HG03565 (cell line): Measurements from ENCODE around the gene ERAL1.
"Not testable (repeated sequence)": the region's sequence is repeated elsewhere in the genome, so short reads cannot be mapped to it uniquely, and the experiment has no call there.

Source experiments
- ATAC-seq: cut with Tn5 transposase; IDR thresholded peaks from one replicate; pipeline ENCODE4 v1.9.1; 2021; ENCODE audit warnings: mild to moderate bottlenecking, moderate library complexity; ENCODE audit not compliant: unreplicated experiment

The ERAL1 gene

DNA sequence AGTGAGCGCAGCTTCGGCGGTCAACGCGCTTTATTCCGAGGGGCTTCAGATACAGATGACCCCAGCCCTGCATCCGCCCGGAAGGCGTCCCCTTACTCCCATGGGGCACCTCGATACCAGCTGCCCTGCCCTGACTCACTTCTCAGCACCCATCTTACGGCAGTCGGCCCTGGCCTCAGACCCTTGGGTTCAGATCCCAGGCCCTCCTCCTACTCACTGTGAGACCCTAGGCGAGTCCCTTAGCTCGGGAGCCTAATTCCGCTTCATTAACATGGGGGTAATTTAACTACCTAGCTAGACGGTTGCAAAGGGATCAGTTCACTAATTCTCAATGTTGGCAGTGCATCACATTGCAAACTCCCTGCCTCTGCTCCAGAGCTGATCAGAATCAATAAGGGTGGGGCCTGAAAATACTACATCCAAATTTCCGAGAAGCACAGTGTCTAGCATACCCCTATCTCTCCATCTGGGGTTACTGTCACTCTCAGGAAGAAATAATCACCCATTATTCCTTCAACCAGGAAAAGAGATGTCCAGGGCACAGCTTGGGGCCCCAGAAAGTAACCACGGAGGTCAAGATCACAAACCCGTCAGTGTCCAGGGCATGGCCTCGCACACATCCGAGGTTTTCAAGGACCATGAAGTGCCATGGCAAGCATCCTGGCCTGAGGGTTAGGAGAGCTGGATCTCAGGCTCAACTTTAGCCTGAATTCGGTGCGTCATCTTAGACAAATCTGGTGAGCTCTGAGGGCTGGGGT, 43.1 kb downstream of the ERAL1 start:
- no peak for ATAC-seq

GRCh38 chr17:28898527-28898955, 43.7 kb downstream of the ERAL1 start:
- ATAC-seq, result no peak

DNA sequence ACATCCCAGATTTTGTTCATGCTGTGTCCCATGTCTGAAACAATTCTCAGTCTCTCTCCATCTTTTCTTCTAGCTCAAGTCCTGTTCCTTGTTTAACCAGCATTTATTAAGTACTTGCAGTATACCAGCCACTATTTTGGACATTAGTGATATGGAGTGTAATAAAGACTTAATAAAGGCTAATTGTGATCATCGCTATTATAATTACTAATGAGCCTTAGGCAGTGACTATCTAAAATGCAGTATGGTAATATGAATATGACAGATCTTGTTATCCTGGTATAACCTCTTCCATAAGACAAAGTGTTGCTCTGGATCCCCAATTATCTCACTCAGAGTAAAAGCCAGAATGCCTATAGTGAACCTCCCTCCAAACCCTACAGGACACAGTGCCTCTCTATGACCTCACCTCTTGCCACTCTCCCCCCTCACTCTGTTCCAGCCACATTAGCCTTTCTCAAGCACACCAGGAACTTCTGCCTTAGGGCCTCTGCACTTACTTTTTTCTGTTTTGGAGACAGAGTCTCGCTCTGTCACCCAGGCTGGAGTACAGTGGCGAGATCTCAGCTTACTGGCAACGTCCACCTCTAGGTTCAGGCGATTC, 44.5 kb downstream of the ERAL1 start:
- ATAC-seq, result no peak

GRCh38 chr17:28900986-28901726, 46.3 kb downstream of the ERAL1 start:
- no peak for ATAC-seq

DNA sequence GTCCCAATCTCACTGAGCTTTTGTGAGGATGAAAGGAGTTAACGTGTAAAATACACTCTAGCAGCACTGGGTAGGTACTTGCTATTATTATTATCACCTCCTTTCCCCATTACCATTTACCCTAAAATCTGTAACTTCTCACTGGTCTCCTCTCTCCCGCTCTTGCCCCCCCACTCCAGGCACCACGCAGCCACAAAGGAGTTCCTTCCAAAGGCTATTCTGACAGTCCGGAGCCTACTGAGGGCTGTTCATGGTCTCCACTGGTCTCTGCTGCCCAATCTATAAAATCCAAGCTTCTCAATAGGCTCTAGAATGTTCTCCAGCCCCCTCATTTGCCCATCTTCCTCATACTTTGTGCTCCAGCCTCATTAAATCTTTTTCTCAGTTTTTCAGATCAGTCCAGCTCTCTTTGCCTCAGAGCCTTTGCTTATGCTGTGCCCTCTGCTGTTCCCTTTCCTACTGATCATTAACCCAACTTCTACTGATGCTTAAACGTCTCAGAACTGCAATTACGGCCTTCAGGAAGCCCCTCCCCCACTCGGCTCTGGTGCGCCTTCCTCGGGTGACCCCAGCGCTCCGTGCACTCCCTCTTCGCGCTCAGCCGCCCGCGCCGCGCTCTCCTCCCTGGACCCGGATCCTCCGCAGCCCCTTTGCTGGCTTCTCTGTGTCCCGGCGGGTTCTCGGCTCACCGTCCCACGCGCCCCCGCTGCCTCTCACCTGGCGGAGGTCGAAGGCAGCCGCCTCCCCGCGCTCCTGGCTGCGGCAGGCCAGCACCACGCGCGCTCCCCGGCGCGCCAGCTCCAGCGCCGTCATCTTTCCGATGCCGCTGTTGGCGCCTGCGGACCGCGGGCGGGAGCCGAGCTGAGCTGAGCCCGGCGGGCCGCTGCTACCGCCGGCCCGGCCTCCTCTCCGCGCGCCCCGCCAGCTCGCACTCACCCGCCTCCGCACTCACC, 47.3 kb downstream of the ERAL1 start:
- ATAC-seq, result peak; percentile 21

DNA sequence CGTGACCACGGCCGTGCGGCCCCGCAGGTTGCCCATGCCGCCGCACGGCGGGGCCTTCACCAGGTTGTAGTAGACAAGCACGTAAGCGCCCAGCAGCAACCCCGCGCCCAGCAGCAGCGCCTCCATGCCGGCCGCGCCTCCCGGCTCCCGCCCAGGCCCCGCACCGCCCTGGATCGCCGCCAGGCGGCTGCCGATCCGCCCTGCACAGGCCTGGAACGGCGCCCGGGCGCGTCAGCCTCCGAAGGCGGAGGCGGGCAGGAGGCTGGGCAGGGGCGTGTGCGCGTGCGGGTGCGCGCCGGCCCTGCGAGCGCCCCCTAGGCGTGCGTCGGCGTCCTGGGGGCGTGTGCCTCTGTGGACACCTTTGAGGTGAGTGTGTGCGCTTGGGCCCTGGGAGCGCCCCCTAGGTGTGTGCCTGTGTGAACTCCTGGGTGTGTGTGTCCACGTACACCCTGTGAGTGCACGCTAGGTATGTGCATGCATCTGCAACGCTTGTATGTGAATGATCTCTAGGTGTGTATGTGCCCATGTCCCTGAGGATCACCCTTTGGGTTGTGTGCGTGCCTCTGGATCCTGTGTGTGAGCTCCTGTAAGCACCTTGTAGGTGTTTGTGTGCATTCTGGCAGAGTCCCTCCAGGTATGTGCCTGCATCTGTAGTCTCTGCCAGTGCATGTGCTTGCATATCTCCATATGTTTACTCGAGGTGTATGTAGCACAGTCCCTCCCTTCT, 48.2 kb downstream of the ERAL1 start, which contains the start of gene DHRS13:
DHRS13 (minus strand) TSS at position 261 of the 727 bp plus-strand sequence; CDS start at position 126, 135 bp downstream.
- ATAC-seq, result peak; percentile 82

- not testable (repeated sequence) for ATAC-seq
Observed at GRCh38 chr17:28903546-28903841, 48.7 kb downstream of the ERAL1 start.

- ATAC-seq, result no peak
Observed at GRCh38 chr17:28904800-28905199, 50.0 kb downstream of the ERAL1 start.

DNA sequence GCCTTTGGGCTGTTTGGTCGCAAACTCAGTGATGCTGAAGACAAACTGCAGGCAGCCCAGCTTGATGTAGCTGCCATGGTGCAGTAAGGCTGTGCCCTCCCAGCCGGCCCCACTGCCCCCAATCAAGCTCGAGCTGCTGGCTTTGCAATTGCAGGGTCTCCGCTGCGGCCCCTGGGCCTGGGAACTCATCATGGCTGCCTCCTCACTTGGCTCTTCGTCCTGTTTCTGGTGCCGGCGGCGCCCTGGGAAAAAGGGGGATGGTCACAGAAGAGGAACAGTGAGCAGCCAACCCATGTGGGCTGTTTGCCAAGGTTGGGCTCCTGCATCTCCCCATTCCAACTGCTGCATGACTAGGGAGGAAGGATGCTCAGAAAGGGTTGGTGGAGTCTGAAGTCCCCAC, 51.5 kb downstream of the ERAL1 start:
- ATAC-seq, result no peak

DNA sequence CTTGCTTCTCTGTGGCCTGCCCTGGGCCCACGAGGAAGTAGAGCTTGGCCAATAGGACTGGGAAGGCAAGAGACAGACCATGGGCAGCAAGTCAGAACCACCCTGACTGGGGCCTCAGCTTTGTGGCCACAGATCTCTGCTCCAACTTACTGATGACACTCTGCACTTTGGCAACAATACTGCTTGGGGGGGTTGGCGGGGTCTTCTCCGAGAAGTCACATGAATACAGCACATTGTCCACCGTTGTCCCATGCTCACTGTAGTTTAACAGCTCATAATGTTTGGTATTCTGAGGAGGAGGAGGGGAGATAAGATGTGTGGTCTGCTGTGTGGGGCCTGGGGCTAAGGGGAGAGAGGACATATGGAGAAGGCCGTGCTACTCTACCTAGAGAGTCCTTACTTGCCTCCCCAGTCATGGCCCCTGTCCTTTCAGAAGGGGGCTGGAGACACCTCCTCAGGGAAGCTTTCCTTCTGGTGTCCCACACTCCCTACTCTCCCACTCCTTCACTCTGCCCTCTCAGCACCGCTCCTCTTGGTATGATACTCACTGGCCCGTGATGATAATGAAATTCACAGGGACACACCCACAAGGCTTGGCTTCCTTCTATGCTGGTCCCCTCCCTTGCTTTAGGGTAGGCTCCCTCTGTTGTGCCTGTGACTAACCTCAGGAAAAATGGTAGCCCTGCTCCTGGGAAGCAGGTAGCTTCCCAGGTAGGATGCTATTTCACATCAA, 52.1 kb downstream of the ERAL1 start:
- ATAC-seq, result no peak

DNA sequence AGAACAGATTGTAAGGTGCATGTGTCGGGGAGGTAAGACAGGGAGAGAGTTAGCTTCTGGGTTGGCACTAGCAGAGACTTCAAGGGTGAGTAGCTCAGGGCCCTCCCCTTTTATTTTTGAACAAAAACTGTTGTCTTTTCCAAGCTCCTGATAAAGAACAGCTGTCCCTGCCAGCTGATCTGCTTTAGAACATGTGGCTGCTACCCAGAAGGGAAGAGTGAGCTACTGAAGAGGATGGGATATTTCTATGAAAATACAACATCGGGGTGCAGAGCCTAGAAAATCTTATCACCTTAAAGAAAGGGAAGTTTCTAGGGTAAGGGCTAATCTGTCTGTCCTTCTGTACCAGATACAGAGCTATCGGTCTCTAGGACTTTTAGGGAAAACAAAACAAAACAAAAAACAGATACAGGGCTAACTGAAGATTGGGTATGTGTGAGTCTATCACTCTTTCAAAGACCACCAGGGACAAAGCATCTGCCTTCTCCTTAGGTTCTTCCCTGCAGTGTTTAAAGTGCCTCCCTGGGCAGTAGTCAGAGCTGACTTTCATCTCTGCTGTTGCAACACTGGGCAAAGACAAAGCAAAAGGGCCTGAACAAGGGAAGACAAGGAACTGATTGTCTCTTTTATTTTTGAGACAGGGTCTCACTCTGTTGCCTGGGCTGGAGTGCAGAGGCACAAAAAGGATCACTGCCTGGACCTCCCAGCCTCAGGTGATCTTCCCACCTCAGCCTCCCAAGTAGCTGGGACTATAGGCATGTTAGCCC, 53.1 kb downstream of the ERAL1 start:
- no peak for ATAC-seq

- no peak for ATAC-seq
Observed at GRCh38 chr17:28908640-28909167, 53.9 kb downstream of the ERAL1 start.

GRCh38 chr17:28910534-28910933, 55.7 kb downstream of the ERAL1 start:
- ATAC-seq, result no peak
